DOHH2 (cell line): ENCODE results near the gene BBS9.

ENCODE experiments used
- H3F3A ChIP-seq: fragments of 200-600 bp; sonication (generic), shearing (Covaris generic); 2 replicates; pipeline ENCODE4 v1.6.0; 2016; ENCODE audit warnings: antibody characterized with exemption, mild to moderate bottlenecking; ENCODE audit not compliant: control insufficient read depth, insufficient read depth
- H3K27ac ChIP-seq: fragments of 200-600 bp; sonication (generic); 2 replicates; pipeline ENCODE4 v1.5.1; 2014; ENCODE audit warnings: low read depth, mild to moderate bottlenecking, low read length, moderate library complexity
- H3K27me3 ChIP-seq: fragments of 200-600 bp; sonication (generic); 2 replicates; pipeline ENCODE4 v1.6.1; 2014; ENCODE audit warnings: mild to moderate bottlenecking, low read length, mixed read lengths; ENCODE audit not compliant: control insufficient read depth
- H3K36me3 ChIP-seq: fragments of 200-600 bp; sonication (generic); 2 replicates; pipeline ENCODE4 v1.6.1; 2014; ENCODE audit warnings: mild to moderate bottlenecking, low read length, moderate library complexity, mixed read lengths; ENCODE audit not compliant: control insufficient read depth
- H3K4me1 ChIP-seq: fragments of 200-600 bp; sonication (generic); 2 replicates; pipeline ENCODE4 v1.6.1; 2014; ENCODE audit warnings: mild to moderate bottlenecking, low read length, mixed read lengths; ENCODE audit not compliant: control insufficient read depth
- H3K4me2 ChIP-seq: fragments of 200-600 bp; sonication (generic); 2 replicates; pipeline ENCODE4 v1.6.0; 2014; ENCODE audit warnings: mild to moderate bottlenecking, low read length, moderate library complexity
- H3K4me3 ChIP-seq: fragments of 200-600 bp; sonication (generic); 2 replicates; pipeline ENCODE4 v1.5.1; 2014; ENCODE audit warnings: mild to moderate bottlenecking, low read length, mixed read lengths
- H3K79me2 ChIP-seq: fragments of 200-600 bp; sonication (generic); 2 replicates; pipeline ENCODE4 v1.6.1; 2014; ENCODE audit warnings: mild to moderate bottlenecking, low read length, mixed read lengths; ENCODE audit not compliant: control insufficient read depth
- H3K9me2 ChIP-seq: fragments of 200-600 bp; sonication (generic); replicated peaks from 2 replicates; pipeline ENCODE4 v1.6.1; 2014; ENCODE audit warnings: mild to moderate bottlenecking, low read length, mixed read lengths; ENCODE audit not compliant: control insufficient read depth
- H3K9me3 ChIP-seq: fragments of 200-600 bp; sonication (generic); 2 replicates; pipeline ENCODE4 v1.6.1; 2014; ENCODE audit warnings: antibody characterized with exemption, low read length, mixed read lengths; ENCODE audit not compliant: control insufficient read depth, insufficient read depth
- H4K20me1 ChIP-seq: fragments of 200-600 bp; sonication (generic); 2 replicates; pipeline ENCODE4 v1.6.0; 2014; ENCODE audit warnings: low read depth, mild to moderate bottlenecking, antibody characterized with exemption, low read length, moderate library complexity; ENCODE audit not compliant: control insufficient read depth, insufficient read depth
- CTCF ChIP-seq: fragments of 200-600 bp; sonication (generic); IDR thresholded peaks from one replicate; pipeline ENCODE4 v1.5.1; 2014; ENCODE audit warnings: antibody characterized with exemption, mild to moderate bottlenecking, low read depth, low read length; ENCODE audit not compliant: poor library complexity, severe bottlenecking
- EZH2phosphoT487 ChIP-seq: fragments of 200-600 bp; sonication (generic); IDR thresholded peaks from 2 replicates; pipeline ENCODE4 v1.6.1; 2017; ENCODE audit warnings: borderline replicate concordance, mild to moderate bottlenecking, antibody characterized with exemption, low read length, moderate library complexity, mixed read lengths

Gene BBS9

GRCh38 chr7:33190688-33191304, 61.4 kb downstream of the BBS9 start:
- Histone ChIP-seq H3K36me3 (no peaks in the 10 kb centered on the region), H3K4me2 (no peak overlapping the region), H4K20me1 (no peaks in the 10 kb centered on the region), H3K4me3 (no peak overlapping the region), H3K79me2 (no peaks in the 10 kb centered on the region), H3K27ac (no peak overlapping the region), H3K27me3 (peaks cover 3% of the 10 kb centered on the region; the same call in 1 of the 2 replicates), H3K4me1 (no peaks in the 10 kb centered on the region; the same call in 1 of the 2 replicates), H3F3A (no peaks in the 10 kb centered on the region), H3K9me3 (no peaks in the 10 kb centered on the region), H3K9me2 (no peaks in the 10 kb centered on the region)
- no peak for TF ChIP-seq CTCF
- TF ChIP-seq EZH2phosphoT487: no peak

GRCh38 chr7:33191340-33191739, 62.0 kb downstream of the BBS9 start:
- TF ChIP-seq EZH2phosphoT487 (no peak), CTCF (no peak)
- H3K36me3 ChIP-seq: no peaks in the 10 kb centered on the region
- no peaks in the 10 kb centered on the region for H3K9me2 ChIP-seq
- H3K27me3 ChIP-seq: peaks cover 2% of the 10 kb centered on the region; the same call in 1 of the 2 replicates
- H3K4me2 ChIP-seq: no peak overlapping the region
- H3K4me1 ChIP-seq: no peaks in the 10 kb centered on the region; the same call in 1 of the 2 replicates
- no peaks in the 10 kb centered on the region for H3F3A ChIP-seq
- H3K4me3 ChIP-seq: no peak overlapping the region
- no peaks in the 10 kb centered on the region for H3K9me3 ChIP-seq
- no peaks in the 10 kb centered on the region for H4K20me1 ChIP-seq
- no peak overlapping the region for H3K27ac ChIP-seq
- no peaks in the 10 kb centered on the region for H3K79me2 ChIP-seq

- H3K4me3 ChIP-seq: no peak overlapping the region
- no peaks in the 10 kb centered on the region for H3K36me3 ChIP-seq
- no peaks in the 10 kb centered on the region for H4K20me1 ChIP-seq
- H3K27ac ChIP-seq: no peak overlapping the region
- H3K4me2 ChIP-seq: no peak overlapping the region
- H3K4me1 ChIP-seq: no peaks in the 10 kb centered on the region; the same call in 1 of the 2 replicates
- peaks cover 7% of the 10 kb centered on the region; the same call in 1 of the 2 replicates for H3K27me3 ChIP-seq
- H3K9me2 ChIP-seq: no peaks in the 10 kb centered on the region
- H3K9me3 ChIP-seq: no peaks in the 10 kb centered on the region
- TF ChIP-seq EZH2phosphoT487 (no peak), CTCF (no peak)
- no peaks in the 10 kb centered on the region for H3K79me2 ChIP-seq
- H3F3A ChIP-seq: no peaks in the 10 kb centered on the region
These were observed 63.4 kb downstream of the BBS9 start for GRCh38 chr7:33192695-33193291.
